Endothelial cell of umbilical vein (primary cell): ENCODE measurements around the gene CILP2. TPM values are rescaled to one million over a fixed set of nuclear protein-coding genes. Genes with fewer than 3 reads are reported as not detected.

Source experiments
- BruUV-seq: library from RNA; stranded (reverse); fragments of 400-500 nt; replicated peaks from 2 replicates; lab custom pipeline; 2021; lab: Mats Ljungman, UMichigan
- CTCF ChIA-PET: fragments of 300-600, 350-600 bp; sonication (Branson Sonifier 250); formaldehyde crosslinking; loops from one replicate; lab custom pipeline; 2021; ENCODE audit warnings: antibody characterized with exemption, inconsistent platforms; lab: Charles Lee
- POLR2A ChIA-PET: fragments of 300-600, 350-600 bp; sonication (Branson Sonifier 250); formaldehyde crosslinking; loops from one replicate; lab custom pipeline; 2021; ENCODE audit warnings: antibody characterized with exemption, inconsistent platforms; lab: Charles Lee
- DNase-seq: peaks from one replicate; pipeline ENCODE4 v3.0.0-alpha.2; 2011; ENCODE audit warnings: low read depth, low spot score
- FAIRE-seq: peaks from 2 replicates; lab custom pipeline; 2011; peaks lifted over from hg19 to GRCh38; lab: Jason Lieb, UNC
- H2AFZ ChIP-seq: 2 replicates; pipeline ENCODE4 v1.6.0; 2012; ENCODE audit warnings: low read depth, low read length, control low read depth, inconsistent platforms
- H3K27ac ChIP-seq: 2 replicates; pipeline ENCODE4 v1.5.1; 2011; ENCODE audit warnings: low read depth, mild to moderate bottlenecking, control low read depth, low read length, moderate library complexity; ENCODE audit not compliant: insufficient read depth
- H3K27me3 ChIP-seq, 2 experiments: 2 replicates each; pipeline versions ENCODE4 v1.6.0 to v1.6.1; 2011; ENCODE audit warnings: low read length in 2 of 2, mixed read lengths in 1 of 2; ENCODE audit not compliant: control insufficient read depth in 2 of 2, insufficient read depth in 2 of 2
- H3K36me3 ChIP-seq, 2 experiments: 2 replicates in 1 of 2; 3 replicates in 1 of 2; pipeline ENCODE4 v1.5.1; 2011; ENCODE audit warnings: low read length in 2 of 2, mild to moderate bottlenecking in 1 of 2, moderate library complexity in 1 of 2; ENCODE audit not compliant: control insufficient read depth in 2 of 2, insufficient read depth in 2 of 2; ENCODE audit errors: extremely low read depth in 1 of 2
- H3K4me1 ChIP-seq: 3 replicates; pipeline ENCODE4 v1.5.1; 2011; ENCODE audit warnings: mild to moderate bottlenecking, low read length; ENCODE audit not compliant: control insufficient read depth, insufficient read depth; ENCODE audit errors: extremely low read depth
- H3K4me2 ChIP-seq: 2 replicates; pipeline ENCODE4 v1.6.1; 2011; ENCODE audit warnings: low read length, control low read depth, mixed read lengths; ENCODE audit not compliant: insufficient read depth
- H3K4me3 ChIP-seq, 3 experiments: fragments of 200-600 bp in 1 of 3; sonication (generic), shearing (Covaris generic) in 1 of 3; replicated peaks in 1 of 3; 2 replicates each; pipeline ENCODE4 v1.5.1; 2011 to 2016; ENCODE audit warnings: control low read depth in 3 of 3, low read length in 3 of 3, mild to moderate bottlenecking in 2 of 3, inconsistent platforms in 1 of 3, low read depth in 1 of 3, moderate library complexity in 1 of 3; ENCODE audit not compliant: insufficient read depth in 1 of 3
- H3K79me2 ChIP-seq: 2 replicates; pipeline ENCODE4 v1.6.0; 2012; ENCODE audit warnings: low read length, inconsistent platforms; ENCODE audit not compliant: control insufficient read depth, insufficient read depth
- H3K9ac ChIP-seq: replicated peaks from 2 replicates; pipeline ENCODE3; 2011; ENCODE audit warnings: low read length, control low read depth; ENCODE audit not compliant: insufficient read depth; ENCODE audit errors: extremely low read depth
- H3K9me1 ChIP-seq: replicated peaks from 3 replicates; pipeline ENCODE4 v1.6.0; 2011; ENCODE audit warnings: mild to moderate bottlenecking, low read length; ENCODE audit not compliant: control insufficient read depth, insufficient read depth; ENCODE audit errors: extremely low read depth
- H3K9me3 ChIP-seq: replicated peaks from 2 replicates; pipeline ENCODE4 v1.5.1; 2012; ENCODE audit warnings: low read length, inconsistent platforms; ENCODE audit not compliant: control insufficient read depth, insufficient read depth
- H4K20me1 ChIP-seq: replicated peaks from 2 replicates; pipeline ENCODE3; 2011; ENCODE audit warnings: mild to moderate bottlenecking, low read length; ENCODE audit not compliant: control insufficient read depth, insufficient read depth; ENCODE audit errors: extremely low read depth
- FOS ChIP-seq: IDR thresholded peaks from 2 replicates; pipeline ENCODE4 v1.6.1; 2011; ENCODE audit warnings: mild to moderate bottlenecking, low read length, moderate library complexity, borderline replicate concordance; ENCODE audit not compliant: insufficient read depth
- MAX ChIP-seq: IDR thresholded peaks from 2 replicates; pipeline ENCODE4 v1.6.1; 2011; ENCODE audit not compliant: insufficient read depth, insufficient read length
- POLR2A ChIP-seq: IDR thresholded peaks from 2 replicates; pipeline ENCODE4 v1.6.1; 2012; ENCODE audit warnings: low read depth, mild to moderate bottlenecking, control low read depth, low read length
- POLR2AphosphoS5 ChIP-seq: IDR thresholded peaks from 2 replicates; pipeline ENCODE4 v1.6.1; 2012; ENCODE audit warnings: low read depth, mild to moderate bottlenecking, control low read depth, low read length, moderate library complexity; ENCODE audit not compliant: insufficient read depth
- dilution Hi-C: fragments of 300-500 bp; cut with MboI; formaldehyde crosslinking; loops from one replicate; pipeline ENCODE4 v1.15.0; 2019; ENCODE audit warnings: low sequenced_read_pairs; ENCODE audit not compliant: extremely low pct_ligation_motif_present
- intact Hi-C: fragments of 100-400 bp; cut with micrococcal nuclease; formaldehyde crosslinking; loops from one replicate; pipeline ENCODE4 v1.10.0; 2022
- polyA plus RNA-seq, 4 experiments: library from polyadenylated mRNA; depleted of rRNA in 3 of 4; stranded (reverse) in 3 of 4; unstranded in 1 of 4; fragments of >200 nt; gene quantifications; 2 replicates each; pipeline versions ENCODE4 v1.2.1 to v1.2.3, GENCODE V29; 2011 to 2012; ENCODE audit warnings: missing spikeins in 1 of 4
- total RNA-seq: library from RNA; stranded (reverse); gene quantifications from 2 replicates; pipeline ENCODE4 v1.2.3, GENCODE V29; 2021

Gene CILP2
- total and polyA plus RNA-seq, 2 donors (not counting 3 experiments of a cell fraction or from before 2014, with no cell fraction given) = 0.01 TPM; not detected in 1

GRCh38 chr19:19580418-19580817 lies 42.4 kb downstream of the CILP2 start:
- dilution Hi-C loops = no loop called here
- Histone ChIP-seq H3K9me3 (no peaks in the 10 kb centered on the region), H3K9ac (no peak overlapping the region), H3K27ac (no peak overlapping the region), H3K4me1 (no peaks in the 10 kb centered on the region), H3K4me3 (no peak overlapping the region), H3K27me3 (no peaks in the 10 kb centered on the region), H2AFZ (no peak overlapping the region), H3K36me3 (no peaks in the 10 kb centered on the region), H4K20me1 (no peaks in the 10 kb centered on the region), H3K79me2 (no peaks in the 10 kb centered on the region), H3K4me2 (no peak overlapping the region), H3K9me1 (no peaks in the 10 kb centered on the region)
- intact Hi-C loops = no loop called here
- DNase-seq (no peak), FAIRE-seq (no peak)
- ChIA-PET POLR2A (no interaction called here), CTCF (no interaction called here)
- BruUV-seq = no TSS peak
- TF ChIP-seq MAX (no peak), POLR2A (no peak), FOS (no peak)

- POLR2A ChIA-PET = no interaction called here
- no TSS peak for BruUV-seq
- CTCF ChIA-PET = interaction anchor here (1.7 kb wide), 1 partner anchor 27 kb away, joined by 6 read pairs; no protein-coding TSS in a partner anchor
- TF ChIP-seq POLR2AphosphoS5 = no peak
- no peak for TF ChIP-seq MAX
- Histone ChIP-seq H4K20me1 (no peaks in the 10 kb centered on the region), H3K4me2 (no peak overlapping the region), H3K9me1 (no peaks in the 10 kb centered on the region), H3K79me2 (no peaks in the 10 kb centered on the region), H3K4me1 (no peaks in the 10 kb centered on the region), H3K27ac (no peak overlapping the region), H3K9ac (no peak overlapping the region), H2AFZ (no peak overlapping the region), H3K36me3 (no peaks in the 10 kb centered on the region), H3K27me3 (no peaks in the 10 kb centered on the region), H3K4me3 (no peak overlapping the region), H3K9me3 (no peaks in the 10 kb centered on the region)
- DNase-seq = no peak
- dilution Hi-C loops (no loop called here), intact Hi-C loops (no loop called here)
- FAIRE-seq = no peak
Measured at GRCh38 chr19:19581391-19581790, 43.3 kb downstream of the CILP2 start.
